ENCODE data around the gene TRIM14.

GRCh38 chr9:98047002-98047401 is 72.0 kb downstream of the TRIM14 start:
- TF ChIP-seq SMC3 (IDR thresholded peaks at IDR 0.05) (no peak), CTCF (IDR thresholded peaks at IDR 0.05) (no peak), JUNB (IDR thresholded peaks at IDR 0.05) (no peak), EP300 (IDR thresholded peaks at IDR 0.05) (no peak), HMGXB4 (CRISPR knock-in tag; IDR thresholded peaks at IDR 0.05; ENCODE audit: borderline replicate concordance) (no peak), ESRRA (IDR thresholded peaks at IDR 0.05; ENCODE audit: borderline replicate concordance, low read length) (no peak), HDAC2 (IDR thresholded peaks at IDR 0.05) (no peak), JUN (IDR thresholded peaks at IDR 0.05) (no peak), POLR2A (IDR thresholded peaks at IDR 0.05; ENCODE audit: low read length) (no peak)
- TF ChIP-seq, protein P1, sequence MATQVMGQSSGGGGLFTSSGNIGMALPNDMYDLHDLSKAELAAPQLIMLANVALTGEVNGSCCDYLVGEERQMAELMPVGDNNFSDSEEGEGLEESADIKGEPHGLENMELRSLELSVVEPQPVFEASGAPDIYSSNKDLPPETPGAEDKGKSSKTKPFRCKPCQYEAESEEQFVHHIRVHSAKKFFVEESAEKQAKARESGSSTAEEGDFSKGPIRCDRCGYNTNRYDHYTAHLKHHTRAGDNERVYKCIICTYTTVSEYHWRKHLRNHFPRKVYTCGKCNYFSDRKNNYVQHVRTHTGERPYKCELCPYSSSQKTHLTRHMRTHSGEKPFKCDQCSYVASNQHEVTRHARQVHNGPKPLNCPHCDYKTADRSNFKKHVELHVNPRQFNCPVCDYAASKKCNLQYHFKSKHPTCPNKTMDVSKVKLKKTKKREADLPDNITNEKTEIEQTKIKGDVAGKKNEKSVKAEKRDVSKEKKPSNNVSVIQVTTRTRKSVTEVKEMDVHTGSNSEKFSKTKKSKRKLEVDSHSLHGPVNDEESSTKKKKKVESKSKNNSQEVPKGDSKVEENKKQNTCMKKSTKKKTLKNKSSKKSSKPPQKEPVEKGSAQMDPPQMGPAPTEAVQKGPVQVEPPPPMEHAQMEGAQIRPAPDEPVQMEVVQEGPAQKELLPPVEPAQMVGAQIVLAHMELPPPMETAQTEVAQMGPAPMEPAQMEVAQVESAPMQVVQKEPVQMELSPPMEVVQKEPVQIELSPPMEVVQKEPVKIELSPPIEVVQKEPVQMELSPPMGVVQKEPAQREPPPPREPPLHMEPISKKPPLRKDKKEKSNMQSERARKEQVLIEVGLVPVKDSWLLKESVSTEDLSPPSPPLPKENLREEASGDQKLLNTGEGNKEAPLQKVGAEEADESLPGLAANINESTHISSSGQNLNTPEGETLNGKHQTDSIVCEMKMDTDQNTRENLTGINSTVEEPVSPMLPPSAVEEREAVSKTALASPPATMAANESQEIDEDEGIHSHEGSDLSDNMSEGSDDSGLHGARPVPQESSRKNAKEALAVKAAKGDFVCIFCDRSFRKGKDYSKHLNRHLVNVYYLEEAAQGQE (IDR thresholded peaks at IDR 0.05), result no peak
- TF ChIP-seq, protein P2, sequence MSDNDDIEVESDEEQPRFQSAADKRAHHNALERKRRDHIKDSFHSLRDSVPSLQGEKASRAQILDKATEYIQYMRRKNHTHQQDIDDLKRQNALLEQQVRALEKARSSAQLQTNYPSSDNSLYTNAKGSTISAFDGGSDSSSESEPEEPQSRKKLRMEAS (IDR thresholded peaks at IDR 0.05), result no peak
